Ovary (tissue), 3 donors: ENCODE results near the gene PRL.

Experiments
- EP300 ChIP-seq: sonication (generic); formaldehyde crosslinking; IDR thresholded peaks from one replicate; pipeline ENCODE4 v1.6.1; 2017; ENCODE audit warnings: antibody characterized with exemption
- POLR2A ChIP-seq: fragments of 450-650 bp; IDR thresholded peaks from one replicate; pipeline ENCODE4 v1.6.1; 2017; ENCODE audit warnings: antibody characterized with exemption, mild to moderate bottlenecking, moderate library complexity
- TF ChIP-seq, protein P1 (sequence below), 3 donors: fragments of 450-650 bp in 2 of 3; fragments of 200-600 bp in 1 of 3; IDR thresholded peaks; one replicate each; pipeline versions ENCODE4 v1.5.1 to v1.8.0; 2016 to 2022; ENCODE audit warnings: antibody characterized with exemption in 3 of 3, mild to moderate bottlenecking in 1 of 3
- donor health status: DM: no; HTN: no; CAD: no.

DNA sequence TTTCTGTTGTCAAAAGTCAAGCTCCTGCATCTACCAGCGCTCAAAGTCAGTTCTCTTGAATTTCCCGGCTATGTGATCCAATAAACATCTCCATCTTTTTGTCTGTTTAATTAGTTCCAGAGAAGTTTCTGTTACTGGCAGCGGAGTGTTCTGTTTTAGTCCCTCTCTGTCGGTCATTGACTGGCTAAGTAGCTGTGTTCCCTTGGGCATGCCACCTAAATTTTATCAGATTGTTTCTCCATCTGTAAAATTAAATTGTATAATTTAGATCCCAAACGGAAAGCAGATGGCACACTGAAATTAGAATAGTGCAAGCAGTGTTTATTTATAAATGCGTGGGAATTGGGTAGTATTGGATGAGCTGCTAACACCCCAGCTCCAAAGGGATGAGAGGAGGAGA is 29.7 kb upstream of the PRL start:
- TF ChIP-seq, protein P1, sequence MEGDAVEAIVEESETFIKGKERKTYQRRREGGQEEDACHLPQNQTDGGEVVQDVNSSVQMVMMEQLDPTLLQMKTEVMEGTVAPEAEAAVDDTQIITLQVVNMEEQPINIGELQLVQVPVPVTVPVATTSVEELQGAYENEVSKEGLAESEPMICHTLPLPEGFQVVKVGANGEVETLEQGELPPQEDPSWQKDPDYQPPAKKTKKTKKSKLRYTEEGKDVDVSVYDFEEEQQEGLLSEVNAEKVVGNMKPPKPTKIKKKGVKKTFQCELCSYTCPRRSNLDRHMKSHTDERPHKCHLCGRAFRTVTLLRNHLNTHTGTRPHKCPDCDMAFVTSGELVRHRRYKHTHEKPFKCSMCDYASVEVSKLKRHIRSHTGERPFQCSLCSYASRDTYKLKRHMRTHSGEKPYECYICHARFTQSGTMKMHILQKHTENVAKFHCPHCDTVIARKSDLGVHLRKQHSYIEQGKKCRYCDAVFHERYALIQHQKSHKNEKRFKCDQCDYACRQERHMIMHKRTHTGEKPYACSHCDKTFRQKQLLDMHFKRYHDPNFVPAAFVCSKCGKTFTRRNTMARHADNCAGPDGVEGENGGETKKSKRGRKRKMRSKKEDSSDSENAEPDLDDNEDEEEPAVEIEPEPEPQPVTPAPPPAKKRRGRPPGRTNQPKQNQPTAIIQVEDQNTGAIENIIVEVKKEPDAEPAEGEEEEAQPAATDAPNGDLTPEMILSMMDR (IDR thresholded peaks at IDR 0.05): no peak
- TF ChIP-seq EP300 (no peak), POLR2A (no peak)
